GM18502 (cell line): Measurements from ENCODE around the gene FAM89A.
"Not testable (repeated sequence)": the region's sequence is repeated elsewhere in the genome, so short reads cannot be mapped to it uniquely, and the experiment has no call there.

Experiments used
- ATAC-seq: cut with Tn5 transposase; IDR thresholded peaks from one replicate; pipeline ENCODE4 v1.9.1; 2021; ENCODE audit warnings: mild to moderate bottlenecking; ENCODE audit not compliant: unreplicated experiment, poor library complexity

Gene FAM89A

GRCh38 chr1:231007535-231007934, 32.5 kb downstream of the FAM89A start:
- ATAC-seq: not testable (repeated sequence)

DNA sequence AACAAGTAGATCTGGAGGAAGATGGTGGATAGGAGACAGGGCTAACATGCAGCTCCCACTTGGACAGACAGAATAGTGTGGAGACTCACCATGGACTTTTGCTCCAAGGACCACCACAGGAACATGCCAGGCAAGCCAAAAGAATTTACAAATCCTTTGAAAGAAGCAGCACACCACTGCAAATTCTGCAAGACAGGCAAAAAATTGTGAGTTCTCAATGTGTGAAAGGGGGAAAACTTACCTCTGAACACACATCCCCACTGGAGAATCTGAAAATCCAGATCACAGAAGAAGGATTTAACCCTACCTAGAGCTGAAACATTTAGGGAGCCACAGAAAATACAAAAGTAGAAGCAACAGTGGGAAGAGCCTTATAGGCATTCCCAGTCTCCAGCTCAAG, 38.2 kb downstream of the FAM89A start:
- ATAC-seq: no peak

DNA sequence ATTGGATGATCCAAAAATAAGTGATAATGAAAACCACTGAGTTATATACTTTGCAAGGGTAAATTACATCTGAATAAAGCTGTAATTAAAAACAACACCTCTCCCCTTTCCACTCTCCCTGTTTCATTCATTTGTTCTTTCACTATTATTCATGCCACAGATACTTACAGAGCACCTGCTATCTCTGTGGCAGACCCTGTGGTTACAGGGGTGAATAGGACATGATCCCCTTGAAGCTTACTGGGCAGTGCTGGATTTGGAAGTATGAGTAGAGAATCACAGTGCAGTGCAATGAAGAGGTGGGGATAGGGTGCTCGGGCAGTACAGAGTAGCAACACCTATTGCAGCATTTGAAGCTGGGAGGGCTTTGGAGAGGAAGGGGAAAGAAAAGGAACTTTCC, 39.4 kb downstream of the FAM89A start:
- ATAC-seq: no peak

- ATAC-seq: no peak
Observed at GRCh38 chr1:231000201-231000600, 39.9 kb downstream of the FAM89A start.

DNA sequence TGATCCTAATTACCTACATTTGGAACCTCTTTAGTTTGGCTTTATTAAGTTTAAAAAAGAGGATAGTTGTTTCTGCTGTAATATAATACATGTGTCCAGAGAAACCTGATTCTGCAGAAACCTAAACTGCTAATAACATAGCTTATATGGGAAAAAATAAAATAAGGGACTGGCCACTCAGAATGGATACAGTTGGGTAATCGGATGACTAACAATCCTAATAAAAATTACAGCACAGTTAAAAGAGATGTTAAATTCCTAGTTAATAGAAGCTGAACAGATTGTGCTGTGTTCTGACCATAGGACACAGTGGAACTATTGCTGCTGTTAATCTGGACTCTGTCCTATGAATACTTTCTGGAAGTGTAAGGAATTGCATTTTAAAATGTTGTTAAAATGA, 45.2 kb downstream of the FAM89A start:
- ATAC-seq: no peak

DNA sequence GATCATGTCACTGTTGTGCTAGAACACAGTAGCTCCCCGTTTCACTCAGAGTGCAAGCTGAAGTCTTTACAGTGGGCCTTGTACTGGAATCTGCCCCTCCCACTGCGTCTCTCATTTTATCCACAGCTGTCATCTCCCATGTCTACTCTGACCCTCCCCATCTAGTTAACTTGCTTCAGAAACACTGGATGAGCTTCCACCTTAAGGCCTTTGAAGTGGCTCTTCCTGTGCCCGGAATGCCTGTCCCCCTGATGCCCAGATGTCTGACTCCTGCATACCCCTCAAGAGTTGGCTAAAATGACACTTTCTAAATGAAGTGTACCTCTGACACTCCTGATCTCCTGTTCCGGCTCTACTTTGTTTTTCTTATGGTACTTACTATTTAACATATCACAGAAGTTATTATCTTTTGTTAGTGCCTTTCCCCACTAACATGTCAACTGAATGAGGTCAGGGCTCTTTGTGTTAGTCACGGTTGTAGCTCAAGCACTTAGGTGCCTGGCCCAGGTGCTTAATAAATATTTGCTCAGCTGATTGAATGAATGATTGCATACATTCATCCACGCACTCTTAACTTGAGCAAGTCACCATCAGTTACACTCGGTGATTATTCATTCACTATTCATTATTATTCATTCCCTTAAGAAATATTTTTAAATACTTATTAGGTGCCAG, 47.8 kb downstream of the FAM89A start:
- ATAC-seq: no peak

- ATAC-seq: no peak
Observed at GRCh38 chr1:230987448-230987847, 52.6 kb downstream of the FAM89A start.

- no peak for ATAC-seq
Observed at GRCh38 chr1:230986976-230987375, 53.1 kb downstream of the FAM89A start.

DNA sequence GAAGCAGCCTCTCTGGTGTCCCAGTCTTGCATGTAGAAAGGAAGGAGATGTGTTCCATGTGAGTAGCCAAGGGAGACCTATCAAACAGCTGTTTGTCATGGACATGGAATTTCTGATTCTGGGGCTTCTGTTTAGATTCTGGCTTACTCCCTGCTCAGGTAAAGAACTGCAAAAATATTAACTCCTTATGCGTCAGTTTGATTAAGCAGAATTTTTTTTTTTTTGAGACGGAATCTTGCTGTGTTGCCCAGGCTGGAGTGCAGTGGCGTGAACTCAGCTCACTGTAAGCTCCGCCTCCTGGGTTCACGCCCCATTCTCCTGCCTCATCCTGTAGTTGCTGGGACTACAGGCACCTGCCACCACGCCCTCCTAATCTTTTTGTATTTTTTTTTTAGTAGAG, 54.3 kb downstream of the FAM89A start:
- ATAC-seq: no peak

GRCh38 chr1:230984622-230985515, 55.2 kb downstream of the FAM89A start:
- ATAC-seq: not testable (repeated sequence)

DNA sequence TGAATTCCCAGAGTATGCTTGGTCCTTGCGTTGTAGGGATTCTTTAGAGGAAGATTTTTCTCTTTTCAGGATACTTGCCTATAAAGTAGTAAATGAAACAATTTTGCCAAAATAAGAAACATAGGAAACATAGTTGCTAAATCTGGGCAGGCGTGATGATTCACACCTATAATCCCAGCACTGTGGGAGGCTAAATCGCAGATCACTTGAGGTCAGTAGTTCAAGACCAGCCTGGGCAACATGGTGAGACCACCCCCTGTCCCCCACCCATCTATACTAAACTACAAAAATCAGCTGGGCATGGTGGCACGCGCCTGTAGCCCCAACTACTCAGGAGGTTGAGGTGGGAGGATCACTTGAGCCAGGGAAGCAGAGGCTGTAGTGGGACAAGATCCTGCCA, 56.2 kb downstream of the FAM89A start:
- no peak for ATAC-seq

- ATAC-seq: no peak
Observed at GRCh38 chr1:230982696-230983095, 57.4 kb downstream of the FAM89A start.

DNA sequence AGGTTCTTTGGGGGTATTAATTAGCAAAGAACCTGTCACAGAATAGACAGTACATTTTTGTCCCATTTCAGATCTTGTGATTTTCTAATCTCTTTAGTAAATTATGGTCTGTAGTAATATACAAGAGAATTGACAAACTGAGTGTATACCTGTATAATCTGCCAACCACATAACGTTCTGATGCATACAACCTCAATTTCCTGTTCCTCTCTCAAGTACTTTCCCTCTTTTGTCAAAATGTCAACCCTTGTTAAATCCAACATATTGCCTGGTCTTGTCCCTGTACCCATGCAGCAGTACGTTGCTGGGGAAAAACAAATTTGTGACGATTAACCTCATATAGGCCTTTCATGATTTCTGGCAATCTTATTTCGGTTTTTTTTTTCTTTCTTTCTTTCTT, 60.1 kb downstream of the FAM89A start:
- no peak for ATAC-seq

GRCh38 chr1:230979389-230979716, 60.7 kb downstream of the FAM89A start:
- ATAC-seq: no peak

DNA sequence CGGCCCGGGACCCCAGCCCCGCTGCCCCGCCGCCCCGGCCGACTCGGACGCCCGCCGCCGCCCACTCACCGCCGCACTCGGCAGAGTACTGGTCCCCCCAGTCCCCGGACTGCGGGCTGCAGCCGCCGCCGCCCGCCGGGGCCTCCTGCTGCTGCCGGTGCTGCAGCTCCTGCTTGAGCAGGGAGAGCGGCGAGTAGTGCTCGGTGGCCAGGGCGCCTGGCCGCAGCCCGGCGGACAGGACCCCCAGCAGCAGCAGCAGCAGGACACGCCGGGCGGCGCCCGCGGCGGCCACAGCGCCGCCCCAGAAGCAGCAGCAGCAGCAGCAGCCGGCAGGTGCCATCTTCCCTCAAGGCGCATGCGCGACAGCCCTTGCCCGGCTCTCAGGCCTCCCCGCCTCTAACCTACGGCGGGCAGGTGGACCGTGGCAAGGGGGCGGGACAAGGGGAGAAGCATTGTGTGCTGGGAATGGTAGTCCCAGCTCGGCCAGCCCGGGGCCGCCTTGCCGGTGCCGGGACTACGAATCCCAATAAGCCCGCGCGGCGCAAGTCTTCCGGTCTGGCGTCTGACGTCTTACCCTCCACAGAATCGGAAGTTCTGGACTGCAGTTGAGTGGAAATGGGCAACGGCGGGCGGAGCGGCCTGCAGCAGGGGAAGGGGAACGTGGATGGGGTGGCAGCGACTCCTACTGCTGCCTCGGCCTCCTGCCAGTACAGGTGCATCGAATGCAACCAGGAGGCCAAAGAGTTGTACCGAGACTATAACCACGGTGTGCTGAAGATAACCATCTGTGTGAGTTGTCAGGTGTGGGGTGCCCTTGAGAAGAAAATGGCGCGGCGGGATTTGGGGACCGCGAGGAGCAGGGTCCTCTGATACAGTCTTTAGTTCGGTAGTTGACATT, 61.3 kb downstream of the FAM89A start, which contains the start of the genes ARV1 and TTC13:
Gene ARV1, plus strand, starts transcription at position 604 of the 898 bp plus-strand sequence. Its CDS starts 12 bp downstream, at position 616.
Gene TTC13, minus strand, starts transcription at position 371 of the 898 bp plus-strand sequence. Its CDS starts 31 bp downstream, at position 340.
- ATAC-seq: peak; percentile 93

GRCh38 chr1:230977761-230978490, 62.1 kb downstream of the FAM89A start:
- peak; percentile 7 for ATAC-seq

GRCh38 chr1:230976825-230977747, 63.0 kb downstream of the FAM89A start:
- no peak for ATAC-seq

DNA sequence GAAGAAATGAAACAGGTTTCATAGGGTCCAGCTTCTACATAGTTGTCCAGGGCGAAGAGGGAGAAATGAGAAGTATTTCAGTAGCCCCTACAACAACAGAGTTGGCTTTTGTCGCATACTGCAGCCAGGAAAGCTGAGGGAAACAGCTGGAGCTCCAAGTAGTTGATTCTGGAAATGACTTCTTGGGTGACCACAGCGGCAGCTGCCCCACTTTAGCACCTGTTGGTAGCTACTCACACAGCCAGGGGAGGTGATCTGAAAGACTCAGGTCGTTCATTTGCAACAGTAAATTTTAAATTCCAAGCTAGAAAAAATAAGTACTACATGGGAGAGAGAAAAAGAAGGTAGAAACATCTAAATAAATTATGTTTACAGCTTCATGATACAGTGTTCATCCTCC, 63.7 kb downstream of the FAM89A start:
- ATAC-seq: no peak

- ATAC-seq: no peak
Observed at GRCh38 chr1:230975636-230976035, 64.4 kb downstream of the FAM89A start.
